8988T (cell line): ENCODE data around the gene CNTNAP2.
"Not testable (repeated sequence)": the region's sequence is repeated elsewhere in the genome, so short reads cannot be mapped to it uniquely, and the experiment has no call there.

Source experiments
- DNase-seq: peaks from one replicate; pipeline ENCODE4 v3.0.0; 2011

The CNTNAP2 gene

DNA sequence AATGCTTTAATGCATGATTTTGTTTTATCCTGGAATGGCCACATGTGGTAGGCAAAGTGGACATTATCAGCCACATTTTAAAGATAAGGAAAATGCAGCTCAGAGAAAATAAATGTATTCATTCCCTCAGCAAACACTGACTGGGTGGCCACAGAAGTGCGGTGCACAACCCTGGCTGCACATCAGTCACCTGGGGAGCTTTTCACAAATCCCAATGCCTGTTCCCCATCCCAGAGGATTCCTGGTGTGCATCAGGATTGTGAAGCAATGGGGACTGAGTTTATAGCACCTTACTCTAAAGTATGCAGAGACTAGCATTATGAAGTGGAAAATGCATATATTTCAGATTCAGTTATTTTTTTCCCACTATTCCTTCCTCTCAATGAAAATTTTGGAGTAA lies 2280.5 kb downstream of the CNTNAP2 start:
- no peak for DNase-seq

DNA sequence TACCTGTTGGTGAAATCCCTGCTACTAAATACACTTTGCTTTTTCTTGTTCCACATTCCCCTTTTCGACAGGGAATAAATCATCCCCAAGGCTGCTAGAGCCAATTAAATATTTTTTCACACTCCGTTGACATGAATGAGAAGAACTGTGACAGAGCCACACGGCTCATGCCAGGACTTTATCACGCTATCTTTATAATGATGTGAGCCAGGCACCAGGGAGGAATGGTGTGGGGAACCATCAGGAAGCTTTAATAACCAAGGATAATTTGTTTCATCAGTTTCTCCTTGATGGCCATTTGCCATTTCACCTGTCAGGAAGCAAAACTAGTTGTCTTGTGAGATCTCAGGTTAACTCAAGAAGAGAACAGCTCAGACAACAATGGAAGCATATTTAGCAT lies 2280.9 kb downstream of the CNTNAP2 start:
- no peak for DNase-seq

DNA sequence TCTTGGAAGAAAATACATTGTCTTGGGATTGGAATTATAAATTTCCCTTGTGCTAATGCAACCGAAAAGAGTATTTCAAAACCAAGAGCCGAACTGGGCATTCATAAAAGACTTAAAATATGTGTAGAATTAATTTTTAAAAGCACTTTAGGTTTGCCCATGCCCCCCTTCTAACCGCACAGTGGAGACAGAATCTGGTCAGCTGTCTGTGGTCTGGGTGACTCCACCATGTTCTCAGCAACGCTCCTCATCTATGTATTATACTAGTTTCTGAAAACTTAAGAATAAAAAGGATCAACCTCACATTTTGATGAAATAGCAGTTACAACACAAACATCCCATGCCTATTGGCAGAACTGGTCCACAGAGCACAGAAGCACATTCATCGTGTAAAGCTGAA lies 2281.4 kb downstream of the CNTNAP2 start:
- no peak for DNase-seq

DNA sequence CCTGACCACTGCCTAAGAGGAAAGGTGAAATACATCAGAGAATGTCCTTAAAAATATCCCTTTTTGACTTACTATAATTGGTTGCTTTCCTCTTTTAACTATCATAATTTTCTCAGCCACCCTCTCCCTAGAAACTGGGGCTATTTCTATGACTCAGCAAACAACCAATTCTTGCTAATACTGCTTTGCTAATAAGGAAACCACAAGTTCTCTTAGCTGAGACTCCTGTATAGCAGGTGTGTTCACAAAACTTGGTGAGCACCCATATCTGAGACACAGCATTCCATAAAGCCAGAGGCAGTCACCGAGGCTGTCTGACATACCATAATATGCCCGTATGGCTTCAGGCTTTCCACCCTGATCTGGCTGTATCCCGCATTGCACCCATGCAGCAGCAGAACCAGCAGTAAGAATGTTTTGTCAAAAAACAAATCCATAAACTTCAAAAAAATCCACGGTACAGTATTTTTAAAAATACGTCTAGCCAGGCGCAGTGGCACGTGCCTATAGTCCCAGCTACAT lies 2282.3 kb downstream of the CNTNAP2 start:
- no peak for DNase-seq

DNA sequence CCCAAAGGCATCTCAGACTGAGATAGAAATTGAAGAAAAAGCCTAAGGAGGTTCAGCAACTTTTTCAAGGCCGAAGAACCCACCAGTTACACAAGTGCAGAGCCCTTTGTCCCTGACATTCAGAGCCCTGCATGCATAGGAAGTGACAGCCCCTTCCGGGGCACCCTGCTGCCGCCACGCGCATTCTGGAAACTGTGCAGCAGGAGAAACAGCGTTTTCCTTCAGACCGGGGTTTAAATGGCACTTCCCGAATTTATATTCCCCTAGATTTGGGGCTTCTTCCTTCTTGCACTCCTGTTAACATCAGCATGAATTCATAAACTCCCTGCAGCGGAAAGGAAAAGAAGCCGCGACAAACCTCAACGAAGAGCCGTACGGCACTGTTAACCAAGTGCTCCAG lies 2283.5 kb downstream of the CNTNAP2 start:
- no peak for DNase-seq

DNA sequence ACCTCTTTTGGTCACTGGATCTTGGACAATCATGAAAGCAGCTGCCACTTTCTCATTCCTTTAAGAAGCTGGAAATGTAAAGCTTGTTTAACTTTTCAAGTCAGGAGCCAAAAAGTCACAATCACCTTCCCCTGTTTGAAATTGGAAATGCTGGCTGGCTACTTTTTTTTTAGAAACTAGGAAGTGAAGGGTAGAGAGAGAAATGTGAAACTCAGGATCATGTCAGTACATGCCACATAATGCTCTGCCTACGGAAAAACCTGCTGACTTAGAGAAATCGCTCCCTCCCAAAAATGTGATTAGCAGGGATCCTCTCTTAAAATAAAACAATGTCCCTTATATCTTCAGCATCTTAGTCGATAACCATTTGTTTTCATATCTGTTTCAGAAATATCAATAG lies 2285.6 kb downstream of the CNTNAP2 start:
- DNase-seq, result no peak

DNA sequence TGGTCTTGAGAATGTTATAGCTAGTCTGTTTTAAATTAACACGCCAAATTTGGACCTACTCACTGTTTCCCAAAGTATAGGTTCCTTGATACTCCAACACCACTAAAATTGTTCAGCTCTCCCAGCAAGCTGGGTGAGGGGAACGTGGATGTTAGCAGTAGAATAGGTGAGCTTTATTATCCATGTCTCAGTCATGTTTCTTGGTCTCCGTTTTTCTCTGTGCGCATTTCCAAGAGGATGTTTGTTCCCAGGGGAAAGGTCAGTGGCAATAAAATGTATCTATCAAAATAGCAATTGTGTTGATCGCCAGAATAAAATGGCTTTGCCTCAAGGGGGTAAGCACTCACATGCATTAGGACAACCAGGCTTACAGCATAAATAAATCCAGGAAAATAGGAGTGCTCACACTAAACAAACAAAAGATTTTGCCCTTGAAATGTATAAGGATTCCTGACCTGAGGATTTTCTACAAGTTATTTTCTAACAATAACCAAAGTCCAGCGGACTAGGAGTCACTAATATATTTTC lies 2286.9 kb downstream of the CNTNAP2 start:
- no peak for DNase-seq

DNA sequence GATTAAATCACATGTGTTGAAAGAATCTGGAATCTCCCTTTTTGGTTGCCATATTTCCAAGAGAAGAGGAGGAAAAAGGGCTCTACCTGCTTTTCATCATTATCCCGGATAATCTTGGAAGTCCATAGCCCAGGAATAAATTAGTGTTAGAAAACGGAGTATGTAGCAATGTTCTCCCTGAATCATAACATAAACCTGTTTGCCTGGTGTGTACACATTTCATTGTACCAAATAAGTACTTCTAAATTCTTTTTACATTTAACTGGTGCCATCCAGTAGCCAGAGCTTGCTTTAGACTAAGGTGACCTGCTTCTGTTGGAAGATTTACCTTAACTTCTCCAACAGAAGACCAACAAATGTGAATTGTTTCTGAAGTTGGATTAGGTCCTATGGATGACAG lies 2291.7 kb downstream of the CNTNAP2 start:
- DNase-seq, result no peak

DNA sequence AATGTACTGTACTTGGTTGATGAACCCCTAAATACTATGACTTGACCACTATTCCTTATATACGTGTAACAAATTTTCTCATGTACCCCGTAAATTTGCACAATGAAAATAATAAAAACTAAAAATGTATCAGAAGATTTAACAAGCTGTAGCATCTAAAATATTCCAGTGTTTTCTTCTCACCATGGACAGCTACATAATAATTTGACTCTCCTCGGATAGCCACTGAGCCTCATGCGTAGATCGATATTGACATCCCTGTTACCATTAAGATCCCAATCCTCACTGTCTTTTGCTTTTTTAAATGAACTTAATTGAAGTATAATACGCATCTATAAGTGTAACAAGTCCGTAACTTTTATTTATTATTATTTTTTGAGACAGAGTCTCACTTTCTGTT lies 2294.3 kb downstream of the CNTNAP2 start:
- no peak for DNase-seq

DNA sequence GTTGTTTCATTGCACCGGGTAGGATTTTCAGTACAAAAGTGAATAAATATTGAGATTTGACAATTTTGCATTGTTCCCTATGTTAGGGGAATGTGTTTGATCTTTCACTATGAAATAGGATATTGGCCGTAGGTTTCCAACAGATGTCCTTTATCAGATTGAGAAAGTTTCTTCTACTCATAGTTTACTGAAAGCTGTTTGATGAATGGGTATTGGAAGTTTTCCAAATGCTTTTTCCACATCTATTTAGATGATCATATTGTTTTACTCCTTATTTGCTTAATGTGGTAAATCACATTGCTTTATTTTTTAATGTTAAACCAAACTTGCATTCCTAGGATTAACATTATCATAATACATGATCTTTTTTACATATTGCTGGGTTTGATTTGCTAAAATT lies 2296.1 kb downstream of the CNTNAP2 start:
- no peak for DNase-seq

DNA sequence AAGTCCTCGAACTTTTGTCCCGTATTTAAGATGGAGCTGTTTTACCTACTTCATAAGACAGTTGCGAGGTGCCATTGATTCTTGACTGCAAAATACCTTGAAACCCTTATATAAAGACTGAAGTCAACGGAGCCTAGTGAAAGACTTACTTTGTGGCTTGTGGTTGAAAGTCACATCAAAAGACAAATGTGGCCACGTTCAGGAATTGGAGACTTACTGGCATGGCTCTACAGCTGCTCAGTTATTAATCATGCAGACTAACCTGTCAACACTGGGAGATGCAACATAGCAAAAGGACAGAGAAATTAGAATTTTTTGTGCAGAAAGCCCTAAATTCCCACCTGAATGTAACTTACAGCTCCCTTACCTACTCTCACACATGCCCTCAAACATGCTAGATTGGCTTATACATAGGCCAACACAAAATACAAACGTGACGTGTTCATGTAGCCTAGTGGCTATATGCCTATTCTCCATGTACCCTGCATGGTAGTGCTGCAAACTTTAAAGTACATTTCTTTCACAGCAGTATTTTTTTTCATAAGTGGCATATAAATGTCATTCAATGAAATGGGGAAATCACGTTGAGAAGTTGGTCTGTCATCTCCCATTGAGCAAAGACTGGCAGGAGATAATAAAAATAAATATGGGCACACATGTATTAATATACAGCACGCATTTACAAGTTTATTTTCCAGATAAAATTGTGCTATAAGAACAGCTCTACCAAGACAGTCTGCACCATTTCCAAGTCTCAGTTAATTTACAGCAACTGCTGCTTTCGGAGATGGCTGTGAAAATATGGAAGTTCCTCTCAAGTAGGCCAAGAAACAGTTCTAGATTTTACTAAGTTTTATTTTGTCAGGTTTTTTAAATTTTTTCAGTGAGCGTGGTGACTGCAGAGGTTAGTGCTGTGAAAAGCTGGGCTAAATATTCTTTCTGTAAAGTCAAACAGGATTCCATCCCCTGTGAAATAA lies 2303.5 kb downstream of the CNTNAP2 start:
- DNase-seq, result no peak

DNA sequence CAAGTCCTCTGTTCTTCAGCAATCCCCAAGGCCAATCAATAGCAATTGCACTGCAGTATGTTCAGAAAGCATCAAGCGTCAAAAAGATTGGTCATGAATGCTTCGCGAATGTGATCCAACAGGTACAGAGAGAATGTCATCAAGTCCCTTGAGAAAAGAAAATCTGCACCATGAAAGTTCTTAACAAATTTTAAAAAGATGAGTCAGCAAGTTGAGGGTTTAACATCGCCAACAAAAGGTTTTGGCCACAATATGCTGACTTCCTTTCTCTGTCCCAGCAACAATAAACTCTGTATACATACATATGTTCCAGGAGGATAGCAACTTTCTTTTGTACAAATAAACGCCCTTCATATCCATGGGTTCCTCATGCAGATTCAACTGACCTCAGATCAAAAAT lies 2305.4 kb downstream of the CNTNAP2 start:
- no peak for DNase-seq

DNA sequence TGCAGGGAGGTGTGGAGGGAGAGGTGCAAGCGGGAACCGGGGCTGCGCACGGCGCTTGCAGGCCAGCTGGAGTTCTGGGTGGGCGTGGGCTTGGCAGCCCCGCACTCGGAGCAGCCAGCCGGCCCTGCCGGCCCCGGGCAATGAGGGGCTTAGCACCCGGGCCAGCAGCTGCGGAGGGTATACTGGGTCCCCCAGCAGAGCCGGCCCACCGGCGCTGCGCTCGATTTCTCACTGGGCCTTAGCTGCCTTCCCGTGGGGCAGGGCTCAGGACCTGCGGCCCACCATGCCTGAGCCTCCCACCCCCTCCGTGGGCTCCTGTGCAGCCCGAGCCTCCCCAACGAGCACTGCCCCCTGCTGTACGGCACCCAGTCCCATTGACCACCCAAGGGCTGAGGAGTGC lies 2309.8 kb downstream of the CNTNAP2 start:
- DNase-seq, result not testable (repeated sequence)

DNA sequence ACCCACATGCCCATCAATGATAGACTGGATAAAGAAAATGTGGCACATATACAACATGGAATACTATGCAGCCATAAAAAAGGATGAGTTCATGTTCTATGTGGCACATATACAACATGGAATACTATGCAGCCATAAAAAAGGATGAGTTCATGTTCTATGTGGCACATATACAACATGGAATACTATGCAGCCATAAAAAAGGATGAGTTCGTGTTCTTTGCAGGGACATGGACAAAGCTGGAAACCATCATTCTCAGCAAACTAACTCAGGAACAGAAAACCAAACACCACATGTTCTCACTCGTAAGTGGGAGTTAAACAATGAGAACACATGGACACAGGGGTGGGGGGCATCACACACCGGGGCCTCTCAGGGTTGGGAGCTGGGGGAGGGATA lies 2314.1 kb downstream of the CNTNAP2 start:
- not testable (repeated sequence) for DNase-seq

DNA sequence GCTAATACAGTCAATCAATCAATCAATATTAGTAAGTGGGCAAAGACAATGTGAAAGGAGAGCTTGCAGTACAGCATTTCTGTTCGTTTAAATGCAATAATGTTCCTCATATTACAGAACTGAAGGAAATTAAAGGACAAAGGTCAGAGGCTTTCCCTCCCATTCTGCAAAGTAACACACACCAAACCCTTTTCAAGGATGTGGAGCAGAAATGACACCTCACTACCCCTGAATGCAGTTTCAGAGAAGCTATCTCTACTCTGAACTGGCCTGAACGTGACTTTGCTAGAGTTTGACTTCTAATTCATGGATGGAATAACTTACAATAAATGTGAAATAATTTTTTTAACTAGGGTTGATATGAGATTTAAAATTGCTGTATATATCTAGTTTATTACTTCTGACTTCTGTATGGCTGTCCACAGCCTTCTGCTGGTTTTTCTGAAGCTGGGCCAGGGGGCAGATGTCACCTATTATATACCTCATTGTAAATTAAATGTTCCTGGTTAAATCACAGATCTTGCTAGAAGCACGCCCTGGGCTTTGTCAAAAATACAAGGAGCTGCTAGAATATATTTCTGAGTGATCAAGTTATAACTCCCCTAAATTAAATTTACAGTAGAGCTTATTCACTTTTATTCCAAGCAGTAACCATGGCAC lies 2317.1 kb downstream of the CNTNAP2 start:
- no peak for DNase-seq

DNA sequence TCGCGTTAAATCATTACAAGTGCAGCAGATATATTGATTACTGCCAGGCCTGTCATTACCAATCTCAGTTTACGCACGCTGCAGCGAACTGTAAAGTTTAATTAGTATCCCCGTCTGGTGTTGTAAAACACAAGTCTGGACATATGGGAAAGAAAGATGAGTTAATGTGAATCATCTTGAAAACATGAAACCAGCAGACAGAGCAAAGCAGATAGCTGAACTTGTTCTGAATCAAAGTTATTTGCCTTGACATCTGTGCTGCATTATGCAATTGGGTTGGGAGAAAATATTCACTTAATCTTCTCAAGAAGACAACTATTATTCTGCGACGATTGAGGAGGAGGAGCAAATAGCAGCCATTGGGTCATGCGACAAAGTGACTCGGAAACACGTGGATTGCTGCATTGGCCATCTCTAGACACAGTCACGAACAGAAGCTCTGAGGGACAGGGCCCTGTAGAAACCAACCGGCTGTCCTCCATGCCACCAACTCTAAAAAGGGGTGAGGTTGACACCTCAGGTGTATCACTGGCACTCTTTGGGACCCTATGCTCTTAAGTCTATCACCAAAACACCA lies 2317.7 kb downstream of the CNTNAP2 start:
- no peak for DNase-seq

DNA sequence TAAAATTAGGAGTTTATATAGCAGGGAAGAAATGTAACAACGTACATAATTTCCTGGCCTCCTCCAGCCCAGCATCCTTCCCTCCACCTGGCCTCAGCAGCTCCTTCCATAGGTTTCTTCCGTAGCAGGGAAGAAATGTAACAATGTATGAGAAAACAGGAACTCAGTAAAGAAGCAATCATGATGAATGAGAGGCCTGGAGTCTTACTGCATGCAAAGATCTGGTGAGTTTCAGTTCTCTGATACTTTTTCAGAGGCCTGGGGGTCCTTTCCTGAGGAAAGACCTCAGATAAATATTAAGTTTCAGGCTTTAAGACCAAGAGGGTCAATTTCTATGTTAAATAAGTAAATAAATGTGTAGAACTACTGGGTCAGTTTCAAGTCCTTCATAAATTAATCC lies 2318.3 kb downstream of the CNTNAP2 start:
- DNase-seq, result no peak

DNA sequence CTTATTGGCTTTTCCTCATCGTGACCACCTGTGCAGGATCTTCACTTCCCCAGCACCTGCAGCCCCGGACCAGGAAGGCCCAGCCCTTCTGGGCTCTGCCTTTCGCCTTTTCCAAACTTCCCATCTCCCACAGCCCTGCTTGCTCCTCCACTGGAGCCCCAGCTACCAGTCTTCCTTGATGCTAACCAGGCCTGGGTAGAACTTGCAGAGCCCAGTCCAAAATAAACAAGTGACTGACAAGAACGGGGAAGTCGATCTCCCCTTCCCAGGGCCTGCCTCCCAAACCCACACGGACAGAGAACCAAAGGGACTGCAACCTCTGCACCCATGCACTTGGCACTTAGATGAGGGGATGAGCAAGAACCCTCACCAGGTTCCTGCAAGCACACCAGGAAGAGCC lies 2319.1 kb downstream of the CNTNAP2 start:
- no peak for DNase-seq

DNA sequence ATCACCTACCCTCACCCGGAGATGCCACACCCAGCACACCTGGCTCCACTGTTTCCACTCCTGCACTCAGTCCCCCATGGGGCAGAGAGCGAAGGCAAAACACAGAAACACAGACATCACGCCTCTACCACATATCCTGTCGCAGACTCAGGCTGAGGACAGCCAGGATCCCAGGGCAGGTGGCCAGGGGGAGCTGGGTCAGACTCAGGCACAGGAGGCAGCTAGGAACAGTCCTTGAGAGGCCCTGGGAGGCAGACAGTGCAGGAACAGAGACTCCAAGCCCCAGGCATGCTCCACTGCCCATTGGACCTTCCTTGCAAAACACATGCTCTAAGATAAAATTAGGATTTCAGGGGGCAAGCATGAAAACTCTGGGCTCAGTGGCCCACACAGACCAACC lies 2319.5 kb downstream of the CNTNAP2 start:
- no peak for DNase-seq

DNA sequence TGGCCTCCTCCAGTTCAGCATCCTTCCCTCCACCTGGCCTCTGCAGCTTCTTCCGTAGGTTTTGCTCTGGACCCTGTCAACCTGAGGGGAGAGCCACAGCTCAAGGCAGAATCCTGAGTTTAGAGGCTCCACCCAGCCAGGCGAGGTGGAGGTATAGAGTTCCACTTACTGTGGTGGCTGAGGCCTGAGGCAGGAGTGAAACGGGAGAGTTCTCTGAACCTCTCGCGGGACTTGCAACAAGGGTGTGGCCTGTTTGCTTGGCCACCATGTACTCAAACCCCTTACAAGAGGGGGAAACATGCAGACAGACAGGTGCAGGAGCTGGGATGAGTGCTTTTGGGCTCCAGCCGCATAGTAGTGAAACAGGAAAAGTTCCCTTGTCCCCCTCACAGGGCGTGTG lies 2320.0 kb downstream of the CNTNAP2 start:
- no peak for DNase-seq

DNA sequence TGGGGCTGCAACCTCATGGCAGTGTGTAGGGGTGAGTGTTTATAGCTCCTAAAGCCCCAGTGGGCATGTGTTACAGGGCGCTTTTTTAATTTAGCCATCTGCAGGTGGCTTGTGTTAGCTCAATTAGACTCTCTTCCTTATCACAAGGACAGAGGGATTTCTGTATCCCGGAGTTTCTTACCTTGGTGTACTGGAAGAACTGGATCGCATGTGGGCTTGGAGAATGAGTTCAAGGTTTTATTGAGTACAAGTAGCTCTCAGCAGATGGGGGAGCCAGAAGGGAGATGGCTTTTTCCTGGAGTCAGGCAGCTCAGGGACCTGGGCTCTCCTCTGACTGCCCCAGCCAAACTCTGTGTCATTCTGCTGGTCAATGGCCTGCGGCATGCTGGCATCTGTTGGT lies 2320.4 kb downstream of the CNTNAP2 start:
- no peak for DNase-seq

DNA sequence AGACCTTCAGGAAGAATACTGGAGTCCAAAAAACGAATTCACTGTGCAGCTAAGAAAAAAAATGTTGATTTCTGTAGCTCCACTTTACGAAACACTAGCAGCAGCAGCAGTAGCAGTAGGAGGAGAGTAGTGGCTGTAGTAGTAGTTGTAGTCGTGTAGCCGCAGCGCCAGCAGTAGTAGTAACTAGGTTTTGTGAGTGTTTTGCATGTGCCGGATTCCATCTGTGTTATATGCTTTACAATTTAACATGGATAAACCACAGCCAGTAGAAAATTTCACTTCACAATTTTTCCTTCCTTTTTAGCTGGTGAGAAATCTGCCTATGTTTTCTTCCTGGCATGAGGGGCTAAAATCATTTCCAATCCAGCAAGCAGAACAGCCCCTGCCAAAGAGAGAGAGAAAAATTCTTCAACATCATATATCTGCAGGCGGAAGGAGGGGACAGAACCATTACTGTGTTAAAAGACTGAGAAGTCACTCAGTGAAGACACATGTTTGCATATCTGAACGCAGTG lies 2325.6 kb downstream of the CNTNAP2 start:
- DNase-seq, result no peak

DNA sequence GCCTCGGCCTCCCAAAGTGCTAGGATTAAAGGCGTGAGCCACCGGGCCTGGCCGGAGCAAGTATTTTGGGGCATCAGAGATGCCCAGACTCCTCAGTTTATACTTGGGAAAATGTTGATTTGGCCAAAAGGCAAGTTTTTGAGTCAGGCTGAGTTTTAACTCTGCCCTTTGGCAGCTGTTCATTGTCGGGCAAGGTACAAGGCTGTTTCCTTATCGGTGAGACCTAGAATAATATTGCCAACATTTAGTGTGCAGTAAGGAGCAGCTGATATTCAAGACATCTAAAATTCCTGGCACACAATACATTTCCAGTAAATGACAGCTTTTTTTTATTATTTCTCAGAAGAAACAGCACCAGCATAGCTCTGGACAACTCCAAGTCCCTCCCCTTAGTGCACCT lies 2326.3 kb downstream of the CNTNAP2 start:
- no peak for DNase-seq
